ENCODE data around the gene XRCC4.
"Not testable (repeated sequence)": the region's sequence is repeated elsewhere in the genome, so short reads cannot be mapped to it uniquely, and the experiment has no call there.

Gene XRCC4

GRCh38 chr5:83177803-83178202 lies 100.5 kb downstream of the XRCC4 start:
- DNase-seq (ENCODE audit: low read depth, low spot score) = no peak

- DNase-seq (ENCODE audit: low read depth, low spot score) = no peak
Measured at GRCh38 chr5:83179966-83180365, 102.6 kb downstream of the XRCC4 start.

- no peak for DNase-seq (ENCODE audit: low read depth, low spot score)
Measured at GRCh38 chr5:83184534-83184933, 107.2 kb downstream of the XRCC4 start.

GRCh38 chr5:83192947-83193346 lies 115.6 kb downstream of the XRCC4 start:
- no peak for DNase-seq (ENCODE audit: low read depth, low spot score)

- no peak for DNase-seq (ENCODE audit: low read depth, low spot score)
Measured at GRCh38 chr5:83197326-83197967, 120.1 kb downstream of the XRCC4 start.

GRCh38 chr5:83199126-83199525 lies 121.8 kb downstream of the XRCC4 start:
- no peak for DNase-seq (ENCODE audit: low read depth, low spot score)

- no peak for DNase-seq (ENCODE audit: low read depth, low spot score)
Measured at GRCh38 chr5:83204651-83205050, 127.3 kb downstream of the XRCC4 start.

- DNase-seq (ENCODE audit: low read depth, low spot score) = no peak
Measured at GRCh38 chr5:83209963-83210362, 132.6 kb downstream of the XRCC4 start.

- DNase-seq (ENCODE audit: low read depth, low spot score) = no peak
Measured at GRCh38 chr5:83219077-83219476, 141.7 kb downstream of the XRCC4 start.

- no peak for DNase-seq (ENCODE audit: low read depth, low spot score)
Measured at GRCh38 chr5:83219495-83219894, 142.1 kb downstream of the XRCC4 start.

GRCh38 chr5:83220331-83220730 lies 143.0 kb downstream of the XRCC4 start:
- DNase-seq (ENCODE audit: low read depth, low spot score) = no peak

GRCh38 chr5:83222906-83223305 lies 145.6 kb downstream of the XRCC4 start:
- no peak for DNase-seq (ENCODE audit: low read depth, low spot score)

- no peak for DNase-seq (ENCODE audit: low read depth, low spot score)
Measured at GRCh38 chr5:83227611-83228010, 150.3 kb downstream of the XRCC4 start.

GRCh38 chr5:83230511-83230910 lies 153.2 kb downstream of the XRCC4 start:
- DNase-seq (ENCODE audit: low read depth, low spot score) = no peak

GRCh38 chr5:83244516-83244915 lies 167.2 kb downstream of the XRCC4 start:
- DNase-seq (ENCODE audit: low read depth, low spot score) = no peak

- no peak for DNase-seq (ENCODE audit: low read depth, low spot score)
Measured at GRCh38 chr5:83245037-83245436, 167.7 kb downstream of the XRCC4 start.

GRCh38 chr5:83246071-83246470 lies 168.7 kb downstream of the XRCC4 start:
- no peak for DNase-seq (ENCODE audit: low read depth, low spot score)

GRCh38 chr5:83249156-83249555 lies 171.8 kb downstream of the XRCC4 start:
- DNase-seq (ENCODE audit: low read depth, low spot score) = no peak

- DNase-seq (ENCODE audit: low read depth, low spot score) = no peak
Measured at GRCh38 chr5:83251849-83252248, 174.5 kb downstream of the XRCC4 start.

- no peak for DNase-seq (ENCODE audit: low read depth, low spot score)
Measured at GRCh38 chr5:83253720-83254119, 176.4 kb downstream of the XRCC4 start.

GRCh38 chr5:83255268-83255667 lies 177.9 kb downstream of the XRCC4 start:
- DNase-seq (ENCODE audit: low read depth, low spot score) = no peak

GRCh38 chr5:83256091-83256780 lies 178.9 kb downstream of the XRCC4 start:
- no peak for DNase-seq (ENCODE audit: low read depth, low spot score)

GRCh38 chr5:83257684-83258083 lies 180.3 kb downstream of the XRCC4 start:
- DNase-seq (ENCODE audit: low read depth, low spot score) = not testable (repeated sequence)

GRCh38 chr5:83265318-83265717 lies 188.0 kb downstream of the XRCC4 start:
- no peak for DNase-seq (ENCODE audit: low read depth, low spot score)

Data from ELF-1 (cell line).